GM10847 (cell line): ENCODE results near the gene PIK3IP1.

ENCODE experiments used
- POLR2A ChIP-seq: IDR thresholded peaks from 2 replicates; pipeline ENCODE4 v1.6.1; 2011; ENCODE audit not compliant: insufficient read length; ENCODE audit errors: extremely low read depth

PIK3IP1 gene

GRCh38 chr22:31275018-31275417 lies 17.3 kb downstream of the PIK3IP1 start:
- TF ChIP-seq POLR2A, result no peak

GRCh38 chr22:31274017-31274416 lies 18.3 kb downstream of the PIK3IP1 start:
- TF ChIP-seq POLR2A, result no peak

- TF ChIP-seq POLR2A, result no peak
These were observed 19.5 kb downstream of the PIK3IP1 start for GRCh38 chr22:31272522-31273446.

GRCh38 chr22:31271485-31271884 lies 20.8 kb downstream of the PIK3IP1 start:
- TF ChIP-seq POLR2A, result no peak

GRCh38 chr22:31271026-31271425 lies 21.3 kb downstream of the PIK3IP1 start:
- no peak for TF ChIP-seq POLR2A

GRCh38 chr22:31269892-31270579 lies 22.3 kb downstream of the PIK3IP1 start:
- TF ChIP-seq POLR2A, result no peak

GRCh38 chr22:31268281-31268680 lies 24.0 kb downstream of the PIK3IP1 start:
- TF ChIP-seq POLR2A, result no peak

GRCh38 chr22:31263896-31264640 lies 28.2 kb downstream of the PIK3IP1 start:
- TF ChIP-seq POLR2A, result no peak

GRCh38 chr22:31262312-31263133 lies 29.8 kb downstream of the PIK3IP1 start:
- TF ChIP-seq POLR2A, result no peak

GRCh38 chr22:31260474-31260856 lies 31.8 kb downstream of the PIK3IP1 start:
- TF ChIP-seq POLR2A, result no peak

GRCh38 chr22:31259798-31260473 lies 32.4 kb downstream of the PIK3IP1 start:
- TF ChIP-seq POLR2A, result no peak

- no peak for TF ChIP-seq POLR2A
These were observed 38.3 kb downstream of the PIK3IP1 start for GRCh38 chr22:31253949-31254348.

GRCh38 chr22:31250740-31251600 lies 41.3 kb downstream of the PIK3IP1 start:
- no peak for TF ChIP-seq POLR2A
